Sciatic nerve (tissue), 1 donor: ENCODE results near the gene HOGA1. TPM values are rescaled to one million over a fixed set of nuclear protein-coding genes. Genes with fewer than 3 reads are reported as not detected.

Source experiments
- total RNA-seq: library from RNA; stranded (reverse); fragmentation: NEBNext Ultra II Directional; extraction: Animal tissue kit (Norgen Biotek cat#: 25700); gene quantifications from one replicate; pipeline ENCODE4 v1.2.1, GENCODE V29; 2021
- donor health status: DM: no; HTN: no; CAD: no.

Gene HOGA1
- total RNA-seq, 1 donor from 2014 or later = 4.1 TPM

Other genes with a start within 250 kb of the HOGA1 start
- 8.0 TPM for gene FRAT2, start 249.7 kb upstream of the HOGA1 start, total RNA-seq
- 19.6 TPM for gene RRP12, start 183.0 kb upstream of the HOGA1 start, total RNA-seq
- 117 TPM for gene PGAM1, start 158.2 kb upstream of the HOGA1 start, total RNA-seq
- gene EXOSC1, start 138.4 kb upstream of the HOGA1 start, total RNA-seq = 37.0 TPM
- 32.1 TPM for gene ZDHHC16, start 138.2 kb upstream of the HOGA1 start, total RNA-seq
- gene MMS19, start 86.0 kb upstream of the HOGA1 start, total RNA-seq = 65.9 TPM
- gene UBTD1, start 85.5 kb upstream of the HOGA1 start, total RNA-seq = 8.1 TPM
- not detected for gene ANKRD2, start 11.6 kb upstream of the HOGA1 start, total RNA-seq
- not detected for gene C10orf62, start 5.3 kb downstream of the HOGA1 start, total RNA-seq
- 9.9 TPM for gene MORN4, start 49.1 kb downstream of the HOGA1 start, total RNA-seq
- 16.1 TPM for gene PI4K2A, start 56.3 kb downstream of the HOGA1 start, total RNA-seq
- gene AVPI1, start 102.9 kb downstream of the HOGA1 start, total RNA-seq = 41.8 TPM
- gene MARVELD1, start 129.3 kb downstream of the HOGA1 start, total RNA-seq = 59.5 TPM
- 32.9 TPM for gene ZFYVE27, start 152.7 kb downstream of the HOGA1 start, total RNA-seq
- 292 TPM for gene SFRP5, start 187.6 kb downstream of the HOGA1 start, total RNA-seq